ENCODE measurements around the gene CNNM1.

CNNM1 gene

DNA sequence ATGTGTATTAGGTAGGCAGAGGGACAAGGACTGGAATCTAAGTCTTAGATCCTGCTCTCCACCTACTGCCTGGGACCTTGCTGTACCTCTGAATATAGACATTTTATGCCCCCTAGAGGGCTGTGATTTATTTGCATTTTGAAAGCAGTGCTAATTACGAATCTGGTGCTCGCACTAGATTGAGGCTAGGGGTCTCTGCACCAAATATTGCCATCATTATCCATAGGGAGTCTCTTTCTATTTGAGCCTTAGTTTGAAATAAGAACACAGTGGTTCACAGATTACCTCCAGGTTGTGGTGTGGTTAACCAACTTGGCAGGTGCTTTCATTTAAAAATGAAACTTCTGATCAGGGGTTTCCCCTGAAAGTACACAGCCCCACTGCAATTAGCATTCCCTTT is 41.8 kb downstream of the CNNM1 start:
- DNase-seq (ENCODE audit: insufficient read length, low spot score) = peak; percentile 22
- FAIRE-seq = peak; percentile 83

DNA sequence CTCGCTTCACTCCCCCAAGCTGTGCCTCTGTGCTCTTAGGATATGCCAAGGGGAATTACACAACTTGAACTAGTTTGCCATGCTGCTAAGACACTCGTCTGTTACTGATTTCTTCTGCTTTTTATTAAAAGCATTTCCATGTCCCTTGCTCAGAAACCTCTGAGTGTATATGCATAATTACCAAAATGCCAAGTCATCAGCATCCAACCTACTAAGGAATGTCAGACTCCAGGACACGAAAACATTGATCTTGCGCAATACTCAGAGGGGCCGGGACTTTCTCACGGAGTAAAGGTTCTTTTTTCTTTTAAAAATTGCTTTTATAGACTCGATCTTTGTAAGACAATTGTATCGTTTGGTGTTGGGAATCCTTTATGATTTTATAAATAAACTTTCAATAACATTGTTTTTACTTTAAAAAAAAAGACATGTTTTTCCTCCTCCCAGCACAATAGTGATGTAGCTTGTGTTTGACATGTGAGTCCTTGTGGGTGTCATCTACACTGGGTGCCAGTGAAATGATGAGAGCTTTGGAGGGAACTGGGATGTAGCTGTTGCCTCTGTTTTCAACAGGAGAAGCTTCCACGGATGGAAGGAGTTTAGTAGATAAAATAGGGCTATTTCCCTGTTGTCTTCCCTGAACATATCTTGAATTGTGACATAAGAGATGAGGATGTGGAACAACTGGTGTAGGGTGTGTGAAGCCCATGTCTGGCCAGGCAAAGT is 43.6 kb downstream of the CNNM1 start:
- DNase-seq (ENCODE audit: insufficient read length, low spot score) = no peak

DNA sequence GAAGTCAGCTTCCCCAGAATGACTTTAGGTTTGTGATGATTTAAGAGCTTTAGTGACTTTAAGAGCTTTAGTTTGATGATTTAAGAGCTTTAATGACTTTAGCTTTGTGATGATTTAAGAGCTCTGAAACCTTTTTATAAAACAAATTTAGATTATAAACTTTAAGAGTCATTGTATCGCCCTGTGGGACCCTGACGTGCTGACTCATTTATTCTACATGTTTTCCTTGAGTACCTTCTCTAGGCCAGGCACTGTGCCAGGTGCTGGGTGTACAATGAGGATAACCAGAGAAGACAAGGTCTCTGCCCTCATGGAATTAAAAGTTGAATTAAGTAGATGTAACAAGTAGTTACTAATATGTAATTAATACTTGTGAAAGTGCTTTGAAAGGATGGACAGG is 45.4 kb downstream of the CNNM1 start:
- DNase-seq (ENCODE audit: insufficient read length, low spot score) (no peak), FAIRE-seq (no peak)

More for the DNA sequence above, 43.6 kb downstream of the CNNM1 start:
- FAIRE-seq = no peak

DNA sequence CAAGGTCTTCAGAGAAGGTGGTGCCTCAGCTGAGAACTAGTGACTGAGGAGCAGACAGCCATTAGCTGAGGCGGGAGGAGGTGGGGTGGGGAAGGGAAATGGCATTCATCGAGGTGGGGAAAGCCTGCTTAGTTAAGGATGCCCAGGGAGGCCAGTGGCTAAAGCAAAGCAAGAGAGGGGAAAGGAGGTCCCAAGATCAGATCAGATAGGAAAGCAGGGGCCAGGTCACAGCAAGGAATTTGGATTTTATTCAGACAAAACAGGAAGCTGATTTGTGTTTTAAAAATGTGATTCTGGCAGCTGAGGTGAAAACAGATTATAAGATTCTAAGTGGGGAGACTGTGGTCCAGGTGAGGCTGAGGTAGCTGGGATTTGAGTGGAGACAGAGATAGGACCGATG is 45.8 kb downstream of the CNNM1 start:
- DNase-seq (ENCODE audit: insufficient read length, low spot score) (no peak), FAIRE-seq (no peak)

DNA sequence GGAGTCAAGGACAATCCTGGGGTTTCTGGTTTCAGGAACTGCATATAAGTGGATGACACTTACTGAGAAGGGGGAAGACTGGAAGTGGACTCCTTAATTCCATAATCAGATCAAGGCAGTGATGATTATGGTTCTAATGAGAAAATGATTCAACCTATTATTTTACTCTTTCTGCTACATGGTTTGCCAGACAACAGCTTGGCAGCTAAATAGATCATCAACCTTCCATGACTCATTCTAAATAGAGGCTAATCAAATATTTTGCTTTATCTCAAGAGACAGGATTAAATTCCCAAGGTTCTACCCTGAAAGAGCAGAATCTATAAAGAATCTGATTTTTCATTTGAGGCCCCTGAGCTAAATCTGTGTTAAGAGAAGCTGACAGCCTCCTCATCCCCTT is 46.3 kb downstream of the CNNM1 start:
- FAIRE-seq = no peak

DNA sequence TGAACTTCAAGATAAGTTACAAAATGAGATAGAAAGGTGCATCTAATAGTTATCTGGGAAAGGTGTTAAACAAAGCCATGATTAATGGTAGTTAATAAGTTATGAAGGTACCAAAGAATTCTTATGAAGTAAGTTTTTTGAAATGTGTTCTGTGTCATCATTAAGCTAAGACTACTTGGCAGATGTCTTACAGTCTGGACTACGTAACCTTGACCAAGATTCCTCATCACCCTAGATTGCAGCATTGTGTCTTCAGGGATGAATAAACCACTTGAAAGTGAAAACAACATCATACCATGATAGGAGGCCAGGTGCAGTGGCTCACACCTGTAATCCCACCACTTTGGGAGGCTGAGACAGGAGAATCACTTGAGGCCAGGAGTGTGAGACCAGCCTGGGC is 53.0 kb downstream of the CNNM1 start:
- FAIRE-seq = no peak
- no peak for DNase-seq (ENCODE audit: insufficient read length, low spot score)

More for the DNA sequence above, 46.3 kb downstream of the CNNM1 start:
- no peak for DNase-seq (ENCODE audit: insufficient read length, low spot score)

DNA sequence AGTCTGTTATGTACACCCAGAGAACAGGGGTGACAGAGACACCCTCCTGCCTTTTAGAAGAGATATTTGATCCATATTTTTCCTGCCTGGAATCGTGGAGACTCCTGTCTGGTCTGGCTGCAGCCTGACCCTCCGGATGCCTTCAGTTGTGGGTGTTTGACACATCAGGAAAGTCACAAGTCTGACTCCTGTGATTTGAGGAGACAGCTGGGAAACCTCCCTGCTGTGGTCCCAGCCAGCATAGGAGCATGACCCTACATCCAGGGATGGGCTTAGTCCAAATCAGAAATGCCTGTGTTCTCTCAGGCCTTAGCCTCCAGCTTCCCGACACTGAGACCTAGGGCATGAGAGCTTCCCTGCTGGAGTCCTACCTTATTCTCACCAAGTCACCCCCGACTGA is 57.9 kb downstream of the CNNM1 start:
- DNase-seq (ENCODE audit: insufficient read length, low spot score) (no peak), FAIRE-seq (no peak)

DNA sequence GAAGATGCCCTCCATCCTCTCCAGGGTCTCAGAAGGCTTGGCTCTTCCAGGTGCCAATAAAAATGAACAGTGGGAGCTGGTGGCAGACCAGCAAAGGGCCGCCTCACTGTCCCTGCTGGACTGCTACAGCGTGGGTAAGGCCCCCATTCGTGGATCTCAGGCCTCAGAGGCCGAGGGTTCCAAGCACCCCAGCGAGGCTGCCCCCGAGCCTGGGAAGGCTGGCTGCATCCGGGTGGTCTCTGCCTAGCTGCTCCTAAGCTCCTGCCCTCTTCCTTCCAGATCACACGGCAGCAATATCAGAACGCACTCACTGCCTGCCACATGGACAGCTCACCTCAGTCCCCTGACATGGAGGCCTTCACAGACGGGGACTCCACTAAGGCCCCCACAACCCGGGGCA is 58.4 kb downstream of the CNNM1 start:
- no peak for FAIRE-seq
- DNase-seq (ENCODE audit: insufficient read length, low spot score) = no peak

DNA sequence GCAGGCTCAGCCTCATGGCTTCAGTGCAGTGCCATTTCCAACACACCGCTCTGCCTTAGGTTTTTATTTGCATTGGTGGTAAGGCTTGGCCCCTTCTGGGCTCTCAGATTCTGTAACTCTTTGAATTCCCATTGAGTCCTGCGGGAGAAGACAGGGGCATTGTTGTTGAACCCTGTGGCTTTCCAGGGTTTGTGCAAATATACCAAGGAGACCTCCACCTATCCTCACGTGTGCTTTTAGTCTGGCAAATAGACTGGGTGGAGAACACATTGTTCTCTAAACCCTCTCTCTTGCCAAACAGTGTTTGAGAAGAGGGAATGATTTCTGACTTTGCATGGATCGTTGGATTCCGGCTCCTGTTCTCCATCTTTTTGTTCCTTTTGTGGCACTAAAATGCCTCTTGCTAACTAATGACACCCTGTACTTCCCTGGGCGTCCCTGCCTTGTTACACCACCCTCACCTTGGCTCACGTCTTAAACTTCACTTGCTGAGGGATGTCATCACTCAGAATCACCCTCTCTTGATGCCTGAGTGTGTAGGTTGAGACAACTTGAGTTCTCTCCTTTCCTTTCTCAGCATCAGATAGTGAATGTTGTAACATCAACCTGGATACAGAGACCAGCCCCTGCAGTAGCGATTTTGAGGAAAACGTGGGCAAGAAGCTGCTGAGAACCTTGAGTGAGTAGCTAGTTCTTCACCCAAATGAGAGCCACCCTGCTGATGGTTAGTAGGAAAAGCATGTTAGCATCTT is 60.7 kb downstream of the CNNM1 start:
- no peak for FAIRE-seq
- DNase-seq (ENCODE audit: insufficient read length, low spot score) = no peak

DNA sequence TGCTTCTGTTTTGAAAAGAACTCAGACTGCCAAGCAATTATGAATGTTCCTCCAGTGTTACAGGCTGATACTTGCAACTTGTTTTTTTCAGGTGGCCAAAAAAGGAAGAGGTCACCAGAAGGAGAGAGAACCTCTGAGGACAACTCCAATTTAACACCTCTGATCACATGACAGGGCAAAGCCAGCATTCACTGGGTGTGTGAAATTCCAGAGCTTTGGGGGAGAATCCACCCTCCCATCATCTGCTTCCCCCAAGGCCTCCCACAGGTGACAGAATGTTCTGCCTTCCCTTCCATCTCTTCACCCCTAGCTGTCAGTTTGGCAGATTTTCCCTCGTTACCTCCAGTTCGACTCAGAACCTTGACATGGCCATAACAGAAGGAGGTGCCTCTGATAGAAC is 62.2 kb downstream of the CNNM1 start:
- no peak for DNase-seq (ENCODE audit: insufficient read length, low spot score)
- no peak for FAIRE-seq

DNA sequence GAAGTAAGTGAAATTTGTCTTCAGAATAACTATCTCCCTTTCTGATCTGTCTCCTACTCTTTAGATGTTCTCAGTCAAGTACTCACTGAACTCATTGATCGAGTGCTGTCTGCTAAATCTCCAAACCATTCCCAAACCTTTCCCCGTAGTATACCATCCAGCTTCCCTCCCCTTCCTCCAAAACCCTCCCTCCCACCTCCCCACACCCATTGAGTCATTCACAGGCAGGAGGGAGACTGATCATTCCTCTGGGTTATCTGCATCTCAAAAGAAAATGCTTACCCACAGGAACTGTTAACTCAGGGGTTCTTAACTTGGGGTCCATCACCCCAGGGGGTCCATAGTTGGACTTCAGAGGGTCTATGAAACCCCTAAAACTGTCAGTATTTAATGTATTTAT is 63.9 kb downstream of the CNNM1 start:
- FAIRE-seq (no peak), DNase-seq (ENCODE audit: insufficient read length, low spot score) (no peak)

DNA sequence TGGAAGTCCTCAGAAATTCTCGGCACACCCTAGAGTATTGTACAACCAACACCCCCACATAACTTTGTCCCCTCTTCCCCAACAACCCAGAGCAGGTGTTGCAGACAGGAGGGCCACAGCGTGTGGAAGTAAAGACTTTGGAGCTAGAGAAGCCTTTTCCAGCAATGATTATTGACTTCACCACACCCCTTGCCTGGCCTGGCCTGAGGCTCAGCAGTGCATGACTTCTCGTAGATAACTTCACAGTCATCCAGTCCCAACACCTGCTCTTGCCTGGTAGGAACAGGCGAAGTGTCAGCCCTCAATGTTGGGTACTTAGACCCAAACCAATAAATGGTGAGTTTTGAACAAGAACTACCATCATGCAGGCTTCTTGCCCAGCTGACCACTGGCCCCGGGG is 64.5 kb downstream of the CNNM1 start:
- DNase-seq (ENCODE audit: insufficient read length, low spot score) = no peak

DNA sequence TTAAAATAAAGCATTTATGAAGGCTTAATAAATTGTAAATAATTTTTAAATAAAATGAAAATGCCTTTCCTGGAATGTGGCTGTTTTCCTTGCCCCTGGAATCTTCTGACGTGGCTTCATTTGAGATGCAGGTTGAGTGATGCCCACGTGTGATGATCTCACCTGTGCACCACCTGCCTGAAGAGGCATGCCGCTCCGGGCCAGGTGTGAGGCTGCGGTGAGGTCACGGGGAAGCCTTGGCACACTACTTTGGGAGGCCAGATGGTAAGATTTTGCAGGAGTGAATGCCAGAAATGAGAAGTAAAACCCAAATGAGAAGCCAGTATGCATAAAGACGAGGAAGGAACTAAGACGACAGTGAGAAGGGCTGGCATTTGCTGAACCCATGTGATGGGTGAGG is 65.1 kb downstream of the CNNM1 start:
- DNase-seq (ENCODE audit: insufficient read length, low spot score) = no peak
- FAIRE-seq = no peak

More for the DNA sequence above, 64.5 kb downstream of the CNNM1 start:
- FAIRE-seq = no peak

DNA sequence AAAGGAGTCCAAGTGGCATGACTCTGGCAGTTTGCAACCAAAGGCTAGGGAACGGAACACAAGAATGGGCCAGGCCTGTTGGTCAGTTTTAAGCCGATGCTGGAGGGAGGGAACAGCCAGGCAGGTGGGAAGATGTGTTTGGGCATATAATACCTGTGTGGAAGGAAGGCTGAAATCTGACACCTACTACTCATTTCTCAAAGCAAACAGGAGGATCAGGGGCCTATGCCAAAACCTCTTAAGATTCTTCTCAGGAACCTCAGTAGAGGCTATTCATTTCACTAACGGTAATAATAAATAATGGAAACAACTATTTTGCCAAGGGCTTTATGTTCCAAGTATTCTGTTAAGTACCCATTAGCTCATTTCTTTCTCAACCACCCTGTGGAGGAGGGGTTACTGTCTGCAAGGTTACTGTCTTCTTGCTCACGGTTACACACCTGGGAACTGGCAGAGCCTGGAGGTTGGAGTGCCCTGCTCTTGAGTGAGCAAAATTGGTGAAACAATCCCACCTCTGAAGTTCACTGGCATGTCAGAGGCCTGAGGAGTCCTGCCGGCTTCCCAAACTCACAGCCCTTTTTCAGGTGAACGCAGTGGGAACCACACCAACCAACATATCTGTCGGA is 65.7 kb downstream of the CNNM1 start:
- DNase-seq (ENCODE audit: insufficient read length, low spot score) (no peak), FAIRE-seq (no peak)

DNA sequence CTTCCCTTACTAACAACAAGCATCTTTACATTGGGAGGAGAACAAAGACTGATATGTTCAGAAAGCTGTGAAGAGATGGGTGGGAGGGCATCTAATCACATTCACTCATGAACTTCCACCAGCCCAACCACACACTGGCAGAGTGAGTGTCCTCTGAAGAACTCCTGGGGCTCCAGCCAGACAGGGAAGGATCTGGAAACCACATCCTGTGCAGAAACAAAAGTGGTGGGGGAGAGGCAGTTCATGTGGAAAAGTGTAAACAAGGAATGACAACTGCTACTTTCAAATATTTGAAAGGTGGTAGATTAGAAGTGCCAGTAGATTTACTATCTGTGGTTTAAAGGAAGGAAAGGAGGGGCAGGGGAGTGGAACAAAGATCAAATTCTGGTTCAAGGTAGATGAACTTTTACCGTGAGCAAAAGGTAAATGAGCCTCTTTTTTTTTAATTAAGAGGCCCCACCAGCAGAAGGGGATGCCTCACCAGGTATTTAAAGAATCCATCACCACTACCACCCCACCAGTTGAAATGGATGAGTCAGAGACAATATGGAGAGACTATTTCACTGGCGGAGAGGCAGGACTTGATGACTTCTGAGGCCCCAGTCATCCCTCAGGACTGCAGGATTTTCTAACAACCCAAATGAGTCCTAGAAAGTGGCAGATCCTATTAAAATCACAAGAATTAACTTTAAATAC is 66.7 kb downstream of the CNNM1 start:
- DNase-seq (ENCODE audit: insufficient read length, low spot score) (no peak), FAIRE-seq (no peak)

DNA sequence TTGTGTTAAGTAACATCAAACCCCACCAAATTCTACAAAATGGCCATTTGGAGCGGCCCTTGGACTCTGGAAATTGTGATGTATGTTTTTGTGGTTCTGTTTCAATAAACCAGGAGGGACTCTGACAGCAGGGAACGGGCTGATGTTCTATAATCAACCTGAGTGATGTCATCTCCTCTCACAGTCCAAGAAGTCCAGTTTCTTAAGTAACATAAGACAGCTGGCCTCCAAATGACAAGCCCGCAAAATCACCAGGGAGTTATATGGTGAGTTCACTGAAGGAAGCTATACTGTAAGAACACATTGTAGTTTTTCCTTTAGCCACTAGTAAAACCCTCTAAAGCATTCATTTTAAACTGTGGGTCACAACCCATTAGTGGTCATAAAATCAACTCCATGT is 67.3 kb downstream of the CNNM1 start:
- FAIRE-seq (no peak), DNase-seq (ENCODE audit: insufficient read length, low spot score) (no peak)

DNA sequence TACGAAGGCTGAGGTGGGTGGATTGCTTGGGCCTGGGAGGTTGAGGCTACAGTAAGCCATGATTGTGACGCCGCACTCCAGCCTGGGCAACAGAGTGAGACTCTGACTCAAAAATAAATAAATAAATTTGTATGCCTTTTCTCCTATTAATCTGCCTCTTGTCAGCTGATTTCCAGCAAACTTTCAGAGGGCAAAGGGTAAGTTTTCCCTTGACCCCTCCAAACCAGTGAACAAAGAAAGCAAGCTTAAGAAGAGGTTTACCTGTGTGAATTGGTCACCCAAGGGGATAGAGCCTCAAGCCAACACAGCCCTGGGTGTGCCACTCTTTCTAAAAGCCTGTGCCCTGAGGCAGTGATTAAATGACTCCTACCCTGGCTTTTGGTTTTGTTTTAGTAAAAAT is 70.5 kb downstream of the CNNM1 start:
- FAIRE-seq (no peak), DNase-seq (ENCODE audit: insufficient read length, low spot score) (no peak)

DNA sequence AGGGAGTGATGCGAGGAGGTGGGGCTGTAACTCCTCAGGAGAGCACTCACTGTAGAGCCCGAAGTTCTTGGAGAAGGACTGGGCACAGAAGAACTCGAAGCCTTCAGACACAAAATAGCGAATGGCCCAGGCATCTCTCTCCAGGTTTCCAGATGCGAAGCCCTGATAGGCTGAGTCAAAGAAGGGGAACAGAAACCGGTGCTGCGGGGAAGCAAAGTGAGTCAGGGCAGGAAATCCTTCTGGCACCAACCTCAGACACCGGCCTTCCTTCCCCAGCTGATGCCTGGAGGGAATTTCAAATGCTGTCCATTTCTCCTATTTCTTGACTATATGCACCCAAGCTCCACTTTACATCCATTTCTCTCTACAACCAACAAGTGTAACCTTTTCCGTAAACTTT is 74.5 kb downstream of the CNNM1 start:
- DNase-seq (ENCODE audit: insufficient read length, low spot score) (no peak), FAIRE-seq (no peak)

DNA sequence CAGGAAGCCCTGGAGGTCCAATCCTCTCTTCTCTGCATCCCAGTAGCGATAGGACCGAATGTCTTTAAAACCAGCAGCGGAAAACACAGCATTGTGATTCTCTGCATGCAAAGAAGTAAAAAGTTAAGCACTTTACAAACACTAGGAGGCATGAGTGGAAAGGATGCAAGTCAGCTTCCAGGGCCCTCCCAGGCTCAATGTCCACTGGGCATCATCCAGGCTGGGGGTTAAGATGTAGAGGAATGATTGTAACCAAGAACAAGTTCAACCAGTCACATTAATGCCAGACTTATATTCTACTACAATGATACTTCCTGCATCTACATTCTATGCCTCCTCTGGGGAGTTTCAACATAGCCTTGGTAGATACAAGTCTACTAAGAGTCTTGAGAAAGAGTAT is 77.0 kb downstream of the CNNM1 start:
- DNase-seq (ENCODE audit: insufficient read length, low spot score) = no peak
- FAIRE-seq = no peak

DNA sequence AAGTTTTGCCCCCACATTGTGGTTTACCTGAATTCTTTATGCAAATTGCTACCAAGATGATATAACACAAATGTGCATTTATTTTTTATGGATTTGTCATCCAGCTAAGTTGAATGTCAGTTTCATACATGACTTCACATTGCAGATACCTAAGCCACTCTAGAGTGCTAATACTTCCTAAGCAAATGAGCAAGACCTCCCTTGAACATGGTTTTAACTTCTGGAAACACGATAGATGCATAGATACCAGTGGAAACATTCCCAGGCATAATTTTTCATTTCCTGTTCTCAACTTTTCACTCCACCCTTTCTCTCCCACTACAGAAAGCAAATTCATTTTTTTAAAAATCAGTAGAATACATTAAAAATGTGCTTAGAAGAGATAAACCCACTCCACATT is 81.0 kb downstream of the CNNM1 start:
- no peak for DNase-seq (ENCODE audit: insufficient read length, low spot score)
- FAIRE-seq = no peak

DNA sequence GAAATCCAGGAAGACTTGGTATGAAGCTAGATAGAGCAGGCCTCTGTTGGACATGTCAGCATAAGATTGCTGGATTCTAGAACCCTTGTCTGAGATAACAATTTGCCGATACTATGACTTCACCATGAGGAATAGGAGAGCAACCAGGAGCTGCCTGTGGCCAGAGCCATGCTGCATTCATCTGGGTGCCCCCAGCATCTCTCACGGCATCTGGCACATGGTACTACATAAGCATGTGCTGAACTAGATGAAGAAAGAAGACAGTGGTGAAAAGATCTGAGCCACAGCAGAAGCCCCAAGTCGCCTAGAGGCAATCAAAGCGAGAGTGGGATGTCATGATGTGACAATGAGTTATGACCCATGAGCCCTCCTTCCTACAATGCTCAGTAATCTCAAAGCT is 81.7 kb downstream of the CNNM1 start:
- FAIRE-seq (no peak), DNase-seq (ENCODE audit: insufficient read length, low spot score) (no peak)

Data from GM19239 (cell line).